Inflammatory macrophage treated with lipopolysaccharide for 1 hour (primary cell): ENCODE measurements around the gene PFAS.

Source experiments
- DNase-seq, 2 donors: peaks; one replicate each; pipeline ENCODE4 v3.0.0-alpha.2; 2020 to 2022

Gene PFAS

GRCh38 chr17:8310601-8311123 is 61.6 kb downstream of the PFAS start:
- no peak for DNase-seq

- DNase-seq: no peak
Observed at GRCh38 chr17:8311131-8311790, 62.2 kb downstream of the PFAS start.

GRCh38 chr17:8312251-8312650 is 63.2 kb downstream of the PFAS start:
- no peak for DNase-seq

- no peak for DNase-seq
Observed at GRCh38 chr17:8312726-8313600, 63.9 kb downstream of the PFAS start.

GRCh38 chr17:8314797-8315763 is 66.0 kb downstream of the PFAS start:
- no peak for DNase-seq

- DNase-seq: no peak
Observed at GRCh38 chr17:8315764-8316217, 66.7 kb downstream of the PFAS start.

GRCh38 chr17:8318010-8318935 is 69.2 kb downstream of the PFAS start:
- no peak for DNase-seq
